Mucosa of rectum (tissue), 2 donors: ENCODE data around the gene GSTM2.
"Not testable (repeated sequence)": the region's sequence is repeated elsewhere in the genome, so short reads cannot be mapped to it uniquely, and the experiment has no call there.

Experiments used
- H3K27ac ChIP-seq, 2 donors: one replicate each; pipeline ENCODE4 v1.7.0; 2013; ENCODE audit warnings: inconsistent platforms in 2 of 2, low read depth in 2 of 2, low read length in 2 of 2
- H3K27me3 ChIP-seq, 2 donors: one replicate each; pipeline ENCODE4 v1.7.0; 2013; ENCODE audit warnings: low read length in 2 of 2; ENCODE audit not compliant: control insufficient read depth in 2 of 2, insufficient read depth in 2 of 2
- H3K36me3 ChIP-seq, 2 donors: one replicate each; pipeline ENCODE4 v1.7.0; 2013; ENCODE audit warnings: low read length in 2 of 2; ENCODE audit not compliant: control insufficient read depth in 2 of 2, insufficient read depth in 2 of 2
- H3K4me1 ChIP-seq, 2 donors: one replicate each; pipeline ENCODE4 v1.7.0; 2013; ENCODE audit warnings: low read length in 2 of 2, mild to moderate bottlenecking in 1 of 2; ENCODE audit not compliant: control insufficient read depth in 2 of 2, insufficient read depth in 2 of 2
- H3K4me3 ChIP-seq, 2 donors: one replicate each; pipeline ENCODE4 v1.7.0; 2013; ENCODE audit warnings: low read length in 2 of 2
- H3K9ac ChIP-seq, 2 donors: one replicate each; pipeline ENCODE4 v1.7.0; 2013; ENCODE audit warnings: low read length in 2 of 2, low read depth in 1 of 2, mild to moderate bottlenecking in 1 of 2
- H3K9me3 ChIP-seq, 2 donors: one replicate each; pipeline ENCODE4 v1.7.0; 2013; ENCODE audit warnings: low read length in 2 of 2; ENCODE audit not compliant: control insufficient read depth in 2 of 2
- donor health status: healthy.
- donor health status: Normal muscosa, but diverticular disease.

Gene GSTM2

DNA sequence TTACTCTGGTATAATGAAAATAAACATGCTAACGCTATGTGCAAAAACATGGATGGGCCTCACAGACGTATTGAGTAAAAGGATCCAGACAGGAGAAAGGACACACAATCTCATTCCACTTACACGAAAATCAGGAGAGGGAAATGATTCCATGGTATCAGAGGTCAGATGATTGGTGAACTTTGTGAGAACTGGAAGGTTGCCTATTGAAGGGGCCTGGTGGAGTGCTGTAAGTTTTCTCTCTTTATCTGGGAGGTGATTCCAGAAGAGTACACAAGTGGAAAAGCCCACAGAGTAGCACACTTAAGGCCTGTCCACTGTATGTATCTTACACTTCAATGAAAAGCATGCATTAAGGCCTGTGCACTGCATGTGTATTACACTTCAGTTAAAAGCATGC lies 9.6 kb downstream of the GSTM2 start:
- Histone ChIP-seq H3K9ac (no peak overlapping the region), H3K4me3 (no peak overlapping the region), H3K9me3 (no peaks in the 10 kb centered on the region), H3K4me1 (no peaks in the 10 kb centered on the region), H3K36me3 (no peaks in the 10 kb centered on the region), H3K27me3 (no peaks in the 10 kb centered on the region), H3K27ac (no peak overlapping the region)

DNA sequence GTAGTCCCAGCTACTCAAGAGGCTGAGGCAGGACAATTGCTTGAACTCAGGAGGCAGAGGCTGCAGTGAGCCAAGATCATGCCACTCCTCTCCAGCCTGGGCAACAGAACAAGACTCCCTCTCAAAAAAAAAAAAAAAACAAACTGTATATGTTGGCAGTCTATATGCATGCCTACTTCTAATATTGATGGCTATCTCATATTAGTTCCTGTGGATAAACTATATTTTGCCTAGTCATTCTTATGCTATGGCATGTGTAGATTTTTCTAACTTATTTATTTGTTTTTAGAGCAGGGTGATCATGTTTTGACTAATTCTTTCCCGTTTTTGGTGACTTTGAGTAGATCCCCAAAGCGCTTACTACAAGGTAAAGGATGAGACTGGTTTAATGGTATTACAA lies 10.8 kb downstream of the GSTM2 start:
- H3K36me3 ChIP-seq, H3K9ac ChIP-seq, H3K27ac ChIP-seq, H3K9me3 ChIP-seq, H3K27me3 ChIP-seq, H3K4me1 ChIP-seq, H3K4me3 ChIP-seq: not testable (repeated sequence)

DNA sequence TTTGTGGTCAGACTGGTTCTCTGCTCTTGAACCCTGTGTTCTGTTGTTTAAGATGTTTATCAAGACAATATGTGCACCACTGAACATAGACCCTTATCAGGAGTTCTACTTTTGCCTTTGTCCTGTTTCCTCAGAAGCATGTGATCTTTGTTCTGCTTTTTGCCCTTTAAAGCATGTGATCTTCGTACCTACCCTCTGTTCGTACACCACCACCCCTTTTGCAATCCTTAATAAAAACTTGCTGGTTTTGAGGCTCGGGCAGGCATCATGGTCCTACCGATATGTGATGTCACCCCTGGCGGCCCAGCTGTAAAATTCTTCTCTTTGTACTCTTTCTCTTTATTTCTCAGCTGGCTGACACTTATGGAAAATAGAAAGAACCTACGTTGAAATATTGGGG lies 16.9 kb downstream of the GSTM2 start:
- not testable (repeated sequence) for H3K4me3 ChIP-seq, H3K27ac ChIP-seq, H3K9me3 ChIP-seq, H3K36me3 ChIP-seq, H3K4me1 ChIP-seq, H3K9ac ChIP-seq, H3K27me3 ChIP-seq

DNA sequence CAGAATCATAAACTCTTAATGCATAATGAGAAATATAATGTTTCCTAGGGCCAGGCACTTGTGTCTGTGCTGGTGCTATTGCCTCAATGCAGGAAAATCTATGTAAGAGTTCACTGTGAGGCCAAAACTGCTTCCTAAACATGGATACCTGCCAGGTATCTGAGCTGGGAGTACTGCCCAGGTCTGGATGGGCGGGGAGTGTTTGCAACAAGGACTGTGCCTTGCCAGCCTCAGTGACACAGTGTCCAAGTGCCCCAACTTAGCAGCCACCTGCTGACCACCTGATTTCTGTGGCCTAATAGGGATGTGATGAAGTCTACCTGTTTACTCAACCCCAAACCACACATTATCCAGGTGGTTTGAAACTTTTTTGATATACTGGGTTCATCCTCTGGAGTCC lies 17.5 kb downstream of the GSTM2 start:
- H3K9ac ChIP-seq, H3K27me3 ChIP-seq, H3K36me3 ChIP-seq, H3K27ac ChIP-seq, H3K4me3 ChIP-seq, H3K4me1 ChIP-seq, H3K9me3 ChIP-seq: not testable (repeated sequence)

DNA sequence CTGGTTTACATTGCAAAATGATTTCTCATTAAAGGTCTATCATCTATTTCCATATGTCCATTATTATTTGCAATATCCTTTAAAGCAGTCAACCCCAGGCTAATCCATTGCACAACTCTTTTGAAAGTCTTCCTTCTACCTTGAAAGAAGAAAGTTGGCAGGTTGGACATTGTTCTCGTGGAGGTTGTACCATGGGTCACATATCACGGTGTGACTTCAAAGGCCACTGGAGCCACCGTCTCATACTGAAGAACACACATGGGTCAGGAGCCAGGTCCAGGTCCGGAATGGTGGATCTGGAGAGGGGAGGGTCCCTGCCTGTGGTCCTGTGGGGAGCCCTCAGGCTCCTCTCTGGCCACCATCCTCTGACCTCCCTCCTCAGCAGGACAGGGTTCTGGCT lies 18.0 kb downstream of the GSTM2 start:
- not testable (repeated sequence) for H3K4me1 ChIP-seq, H3K36me3 ChIP-seq, H3K27me3 ChIP-seq, H3K9me3 ChIP-seq, H3K4me3 ChIP-seq, H3K27ac ChIP-seq, H3K9ac ChIP-seq

DNA sequence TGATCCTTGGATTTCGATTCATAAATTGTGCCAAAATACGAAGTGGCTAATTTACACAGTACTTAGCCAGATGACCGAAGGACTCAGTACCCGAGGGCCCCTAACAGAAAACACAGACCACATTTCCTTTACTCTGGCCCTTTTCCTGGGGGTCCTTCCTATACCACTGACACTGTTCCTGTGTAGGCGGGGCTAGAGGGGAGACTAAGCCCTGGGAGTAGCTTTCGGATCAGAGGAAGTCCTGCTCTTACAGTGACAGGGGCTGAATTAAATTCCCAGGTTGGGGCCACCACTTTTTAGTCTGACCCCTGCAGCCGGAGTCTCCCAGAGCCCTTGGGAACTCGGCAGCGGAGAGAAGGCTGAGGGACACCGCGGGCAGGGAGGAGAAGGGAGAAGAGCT lies 19.3 kb downstream of the GSTM2 start:
- not testable (repeated sequence) for H3K4me3 ChIP-seq, H3K27ac ChIP-seq, H3K36me3 ChIP-seq, H3K9me3 ChIP-seq, H3K4me1 ChIP-seq, H3K27me3 ChIP-seq
- H3K9ac ChIP-seq: peak overlapping the region in 1 of 2 donors; percentile 68

DNA sequence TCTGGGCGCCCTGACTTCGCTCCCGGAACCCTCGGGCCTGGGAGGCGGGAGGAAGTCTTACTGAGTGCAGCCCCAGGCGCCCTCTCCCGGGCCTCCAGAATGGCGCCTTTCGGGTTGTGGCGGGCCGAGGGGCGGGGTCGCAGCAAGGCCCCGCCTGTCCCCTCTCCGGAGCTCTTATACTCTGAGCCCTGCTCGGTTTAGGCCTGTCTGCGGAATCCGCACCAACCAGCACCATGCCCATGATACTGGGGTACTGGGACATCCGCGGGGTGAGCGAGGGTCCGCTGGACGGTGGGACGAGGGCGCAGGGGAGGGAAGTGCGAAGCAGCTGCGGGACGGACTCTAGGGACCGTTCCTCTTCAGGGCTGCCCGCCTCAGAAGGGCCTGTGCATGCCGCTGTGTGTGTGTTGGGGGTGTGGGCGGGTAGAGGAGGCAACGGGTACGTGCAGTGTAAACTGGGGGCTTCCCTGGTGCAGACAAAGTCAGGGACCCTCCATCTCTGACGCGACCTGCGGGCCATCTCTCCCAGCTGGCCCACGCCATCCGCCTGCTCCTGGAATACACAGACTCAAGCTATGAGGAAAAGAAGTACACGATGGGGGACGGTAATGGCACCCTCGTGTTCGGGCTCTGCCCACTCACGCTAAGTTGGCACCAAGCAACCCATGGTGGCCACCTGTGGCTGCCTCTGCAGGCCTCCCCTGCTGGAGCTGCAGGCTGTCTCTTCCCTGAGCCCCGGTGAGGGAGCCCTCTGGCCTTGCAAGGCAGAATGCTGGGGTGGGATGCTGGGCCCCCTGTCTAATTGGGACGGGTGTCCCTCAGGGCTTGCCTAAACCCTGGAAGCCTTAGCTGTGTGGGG lies 20.0 kb downstream of the GSTM2 start, which contains the start of gene GSTM1:
GSTM1 (plus strand) TSS at position 177 of the 859 bp plus-strand sequence; CDS start at position 234, 57 bp downstream.
- H3K4me3 ChIP-seq: peak within 1 kb of the TSS in 1 of 2 donors; percentile 71
- no peaks in the 10 kb centered on the region for H3K9me3 ChIP-seq
- no peaks in the 10 kb centered on the region for H3K27me3 ChIP-seq
- H3K27ac ChIP-seq: peak within 1 kb of the TSS in 1 of 2 donors; percentile 51
- no peaks in the 10 kb centered on the region for H3K36me3 ChIP-seq
- H3K9ac ChIP-seq: peak within 1 kb of the TSS in 1 of 2 donors; percentile 68
- H3K4me1 ChIP-seq: peaks cover 0 to 2% of the 10 kb centered on the region in 2 donors

DNA sequence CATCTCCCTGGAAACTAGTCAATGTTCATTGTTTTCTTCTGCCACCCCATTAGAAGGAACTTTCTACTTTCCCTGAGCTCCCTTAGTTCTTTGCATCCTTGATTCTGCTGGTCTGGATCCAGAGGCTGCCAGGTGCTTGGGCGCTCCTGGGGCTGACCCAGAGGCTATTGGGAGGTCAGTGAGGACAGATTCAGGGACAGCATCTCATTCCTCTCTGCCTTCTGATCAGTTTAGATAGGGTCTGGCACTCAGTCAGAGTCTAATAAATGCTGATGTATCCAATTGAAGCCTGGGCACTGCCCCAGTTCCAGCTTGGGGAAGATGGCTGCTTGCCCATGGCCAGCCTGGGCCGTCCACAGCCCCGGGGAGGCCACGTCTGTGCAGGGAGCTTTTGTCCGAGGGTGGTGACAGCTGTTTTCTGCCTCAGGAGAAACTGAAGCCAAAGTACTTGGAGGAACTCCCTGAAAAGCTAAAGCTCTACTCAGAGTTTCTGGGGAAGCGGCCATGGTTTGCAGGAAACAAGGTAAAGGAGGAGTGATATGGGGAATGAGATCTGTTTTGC lies 22.1 kb downstream of the GSTM2 start:
- Histone ChIP-seq H3K36me3 (no peaks in the 10 kb centered on the region), H3K27me3 (no peaks in the 10 kb centered on the region), H3K9me3 (no peaks in the 10 kb centered on the region), H3K9ac (no peak overlapping the region), H3K27ac (no peak overlapping the region), H3K4me1 (peaks cover 0 to 2% of the 10 kb centered on the region in 2 donors), H3K4me3 (no peak overlapping the region)

DNA sequence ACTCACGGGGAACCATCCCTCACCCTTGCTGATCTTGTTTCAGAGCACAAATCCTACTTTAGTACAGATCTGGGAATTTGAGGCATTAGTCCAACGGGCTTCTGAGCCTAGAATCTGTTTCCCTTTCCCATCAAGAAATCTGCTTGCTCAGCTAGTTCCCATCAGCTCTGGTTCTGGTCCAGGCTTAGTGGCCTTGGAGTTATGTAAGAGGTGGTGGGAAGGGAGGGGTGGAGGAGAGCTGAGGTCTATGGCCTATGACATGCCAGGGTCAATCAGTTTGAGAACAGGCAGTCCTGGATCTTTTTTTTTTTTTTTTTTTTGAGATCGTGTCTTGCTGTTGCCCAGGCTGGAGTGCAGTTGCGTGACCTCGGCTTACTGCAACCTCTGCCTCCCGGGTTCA lies 23.9 kb downstream of the GSTM2 start:
- Histone ChIP-seq H3K9ac (no peak overlapping the region), H3K4me1 (peaks cover 0 to 2% of the 10 kb centered on the region in 2 donors), H3K27ac (peak overlapping the region in 1 of 2 donors; percentile 39), H3K9me3 (no peaks in the 10 kb centered on the region), H3K4me3 (no peak overlapping the region), H3K27me3 (no peaks in the 10 kb centered on the region), H3K36me3 (no peaks in the 10 kb centered on the region)

DNA sequence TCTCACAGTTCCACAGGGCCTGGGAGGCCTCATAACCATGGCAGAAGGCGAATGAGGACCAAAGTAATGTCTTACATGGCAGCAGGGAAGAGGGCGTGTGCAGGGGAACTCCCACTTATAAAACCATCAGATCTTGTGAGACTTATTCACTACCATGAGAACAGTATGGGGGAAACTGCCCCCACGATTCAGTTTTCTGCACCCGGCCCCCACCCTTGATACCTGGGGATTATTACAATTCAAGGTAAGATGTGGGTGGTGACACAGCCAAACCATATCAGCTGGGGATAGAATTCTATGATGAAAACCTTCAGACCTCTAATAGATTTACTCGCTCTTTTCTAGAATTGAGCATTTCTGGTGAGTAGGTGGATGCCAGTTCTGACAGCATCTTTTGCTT lies 26.5 kb downstream of the GSTM2 start:
- H3K9ac ChIP-seq, H3K4me1 ChIP-seq, H3K27ac ChIP-seq, H3K27me3 ChIP-seq, H3K36me3 ChIP-seq, H3K4me3 ChIP-seq, H3K9me3 ChIP-seq: not testable (repeated sequence)
